BLaER1 (cell line): ENCODE results near the gene DUOXA2.
"Not testable (repeated sequence)": the region's sequence is repeated elsewhere in the genome, so short reads cannot be mapped to it uniquely, and the experiment has no call there.

Experiments used
- H3K27ac ChIP-seq: shearing (Covaris generic); formaldehyde crosslinking; 2 replicates; pipeline ENCODE4 v1.8.1; 2022
- H3K27me3 ChIP-seq: shearing (Covaris generic); formaldehyde crosslinking; 2 replicates; pipeline ENCODE4 v1.8.1; 2022
- H3K36me3 ChIP-seq: shearing (Covaris generic); formaldehyde crosslinking; 2 replicates; pipeline ENCODE4 v1.8.1; 2022
- H3K4me1 ChIP-seq: shearing (Covaris generic); formaldehyde crosslinking; 2 replicates; pipeline ENCODE4 v1.8.1; 2022
- H3K4me2 ChIP-seq: shearing (Covaris generic); formaldehyde crosslinking; 2 replicates; pipeline ENCODE4 v1.8.1; 2022
- H3K4me3 ChIP-seq: shearing (Covaris generic); formaldehyde crosslinking; 2 replicates; pipeline ENCODE4 v1.8.1; 2022
- H3K9ac ChIP-seq: shearing (Covaris generic); formaldehyde crosslinking; 2 replicates; pipeline ENCODE4 v1.8.1; 2022
- H3K9me3 ChIP-seq: shearing (Covaris generic); formaldehyde crosslinking; 2 replicates; pipeline ENCODE4 v1.8.1; 2022
- H4K20me1 ChIP-seq: shearing (Covaris generic); formaldehyde crosslinking; 2 replicates; pipeline ENCODE4 v1.8.1; 2022
- Cebpa-rat ChIP-seq: shearing (Covaris generic); IDR thresholded peaks from 2 replicates; pipeline ENCODE4 v1.8.1; 2022

The DUOXA2 gene

DNA sequence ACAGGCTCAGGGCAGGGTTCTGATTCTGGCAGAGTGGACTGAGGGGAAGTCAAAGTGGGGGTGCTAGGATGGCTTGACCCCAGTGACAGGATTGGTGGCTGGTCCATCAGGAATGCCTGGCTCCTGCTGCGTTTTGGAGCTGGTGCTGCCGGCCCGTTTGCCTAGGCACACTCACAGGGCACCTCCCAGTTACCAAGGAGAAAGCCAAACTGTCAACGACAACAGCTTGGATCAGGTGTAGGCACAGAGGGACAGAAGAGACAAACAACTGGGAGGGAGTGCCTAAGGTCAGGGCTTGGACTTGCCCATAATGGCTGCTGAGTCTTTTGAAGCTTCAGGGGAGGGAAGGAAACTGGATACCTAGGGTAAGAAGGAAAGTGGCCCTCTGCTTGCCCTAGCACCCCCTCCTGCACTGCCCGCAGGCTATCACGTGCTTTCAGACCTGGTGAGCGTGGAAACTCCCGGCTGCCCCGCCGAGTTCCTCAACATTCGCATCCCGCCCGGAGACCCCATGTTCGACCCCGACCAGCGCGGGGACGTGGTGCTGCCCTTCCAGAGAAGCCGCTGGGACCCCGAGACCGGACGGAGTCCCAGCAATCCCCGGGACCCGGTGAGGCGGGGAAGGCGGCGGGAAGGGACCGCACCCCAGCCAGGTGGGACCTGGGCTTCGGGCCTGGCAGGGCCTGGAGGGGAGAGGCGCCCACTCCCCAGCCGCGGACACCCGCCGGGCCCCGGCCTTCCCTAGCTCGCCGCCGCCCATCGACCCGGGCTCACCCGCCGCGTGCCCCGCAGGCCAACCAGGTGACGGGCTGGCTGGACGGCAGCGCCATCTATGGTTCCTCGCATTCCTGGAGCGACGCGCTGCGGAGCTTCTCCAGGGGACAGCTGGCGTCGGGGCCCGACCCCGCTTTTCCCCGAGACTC lies 20.8 kb downstream of the DUOXA2 start:
- Histone ChIP-seq H3K4me3 (no peak overlapping the region), H3K9me3 (peaks cover 6% of the 10 kb centered on the region; the same call in 1 of the 2 replicates), H3K27ac (no peak overlapping the region), H3K9ac (no peak overlapping the region), H3K4me2 (no peak overlapping the region), H3K27me3 (0 out of 2 replicates have a peak, but pooled peaks cover 4% of the 10 kb centered on the region), H3K36me3 (no peaks in the 10 kb centered on the region), H4K20me1 (no peaks in the 10 kb centered on the region), H3K4me1 (peaks cover 7% of the 10 kb centered on the region; the same call in 1 of the 2 replicates)
- no peak for TF ChIP-seq Cebpa-rat

GRCh38 chr15:45135705-45136377 lies 21.7 kb downstream of the DUOXA2 start:
- not testable (repeated sequence) for H3K4me1 ChIP-seq, H3K9ac ChIP-seq, H3K36me3 ChIP-seq, H3K9me3 ChIP-seq, H3K4me3 ChIP-seq, H3K27me3 ChIP-seq, H4K20me1 ChIP-seq, H3K27ac ChIP-seq
- 0 out of 2 replicates have a peak overlapping the region, but pooled peaks have one; percentile 28 for H3K4me2 ChIP-seq

- H3K27ac ChIP-seq: no peak overlapping the region
- no peak overlapping the region for H3K4me3 ChIP-seq
- no peaks in the 10 kb centered on the region for H3K36me3 ChIP-seq
- no peaks in the 10 kb centered on the region for H4K20me1 ChIP-seq
- H3K27me3 ChIP-seq: 0 out of 2 replicates have a peak, but pooled peaks cover 4% of the 10 kb centered on the region
- peaks cover 12% of the 10 kb centered on the region for H3K4me1 ChIP-seq
- TF ChIP-seq Cebpa-rat: no peak
- no peak overlapping the region for H3K9ac ChIP-seq
- H3K4me2 ChIP-seq: peak overlapping the region; percentile 28; the same call in 1 of the 2 replicates
- peaks cover 6% of the 10 kb centered on the region; the same call in 1 of the 2 replicates for H3K9me3 ChIP-seq
Measured at GRCh38 chr15:45136378-45136764, 22.2 kb downstream of the DUOXA2 start.

- Histone ChIP-seq H3K36me3 (no peaks in the 10 kb centered on the region), H3K27ac (no peak overlapping the region), H3K4me1 (peaks cover 25% of the 10 kb centered on the region), H4K20me1 (no peaks in the 10 kb centered on the region), H3K4me3 (no peak overlapping the region), H3K9ac (no peak overlapping the region), H3K4me2 (no peak overlapping the region), H3K9me3 (peaks cover 6% of the 10 kb centered on the region; the same call in 1 of the 2 replicates), H3K27me3 (0 out of 2 replicates have a peak, but pooled peaks cover 4% of the 10 kb centered on the region)
- no peak for TF ChIP-seq Cebpa-rat
Measured at GRCh38 chr15:45137703-45138102, 23.6 kb downstream of the DUOXA2 start.

GRCh38 chr15:45138814-45139765 lies 25.0 kb downstream of the DUOXA2 start:
- peaks cover 6% of the 10 kb centered on the region; the same call in 1 of the 2 replicates for H3K9me3 ChIP-seq
- no peak overlapping the region for H3K4me3 ChIP-seq
- TF ChIP-seq Cebpa-rat: no peak
- H4K20me1 ChIP-seq: no peaks in the 10 kb centered on the region
- H3K36me3 ChIP-seq: no peaks in the 10 kb centered on the region
- 0 out of 2 replicates have a peak, but pooled peaks cover 4% of the 10 kb centered on the region for H3K27me3 ChIP-seq
- H3K4me2 ChIP-seq: no peak overlapping the region
- H3K4me1 ChIP-seq: peaks cover 31% of the 10 kb centered on the region
- H3K27ac ChIP-seq: no peak overlapping the region
- H3K9ac ChIP-seq: no peak overlapping the region

DNA sequence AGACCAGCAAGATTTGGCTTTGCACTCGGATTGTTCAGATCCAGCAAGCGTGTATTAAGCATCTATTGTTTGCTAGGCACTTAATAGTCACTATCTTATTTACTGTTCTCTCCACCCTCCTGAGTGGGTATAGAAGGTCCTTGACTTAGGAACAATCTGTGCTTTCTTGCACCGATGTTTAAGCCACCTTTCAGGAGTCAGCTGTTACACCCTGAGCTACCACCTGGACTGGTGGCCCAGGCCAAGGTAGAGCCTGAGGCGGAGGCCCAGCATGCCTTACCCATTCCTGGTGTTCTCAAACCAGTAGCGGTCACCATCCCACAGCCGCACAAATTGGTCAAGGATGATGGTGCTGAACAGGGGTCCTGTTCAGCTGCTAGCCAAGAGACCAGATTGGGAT lies 25.6 kb downstream of the DUOXA2 start:
- H3K9ac ChIP-seq: no peak overlapping the region
- no peak overlapping the region for H3K4me3 ChIP-seq
- H3K27ac ChIP-seq: no peak overlapping the region
- H3K9me3 ChIP-seq: peaks cover 6% of the 10 kb centered on the region; the same call in 1 of the 2 replicates
- no peak overlapping the region for H3K4me2 ChIP-seq
- no peaks in the 10 kb centered on the region for H4K20me1 ChIP-seq
- peaks cover 31% of the 10 kb centered on the region for H3K4me1 ChIP-seq
- H3K36me3 ChIP-seq: no peaks in the 10 kb centered on the region
- TF ChIP-seq Cebpa-rat: no peak
- H3K27me3 ChIP-seq: 0 out of 2 replicates have a peak, but pooled peaks cover 2% of the 10 kb centered on the region

GRCh38 chr15:45140557-45141250 lies 26.6 kb downstream of the DUOXA2 start:
- Histone ChIP-seq H3K4me3 (no peak overlapping the region), H3K4me2 (peak overlapping the region; percentile 65; the same call in 1 of the 2 replicates), H3K36me3 (no peaks in the 10 kb centered on the region), H3K9ac (no peak overlapping the region), H4K20me1 (no peaks in the 10 kb centered on the region), H3K27me3 (no peaks in the 10 kb centered on the region), H3K27ac (0 out of 2 replicates have a peak overlapping the region, but pooled peaks have one; percentile 46), H3K9me3 (no peaks in the 10 kb centered on the region), H3K4me1 (peaks cover 31% of the 10 kb centered on the region)
- no peak for TF ChIP-seq Cebpa-rat

DNA sequence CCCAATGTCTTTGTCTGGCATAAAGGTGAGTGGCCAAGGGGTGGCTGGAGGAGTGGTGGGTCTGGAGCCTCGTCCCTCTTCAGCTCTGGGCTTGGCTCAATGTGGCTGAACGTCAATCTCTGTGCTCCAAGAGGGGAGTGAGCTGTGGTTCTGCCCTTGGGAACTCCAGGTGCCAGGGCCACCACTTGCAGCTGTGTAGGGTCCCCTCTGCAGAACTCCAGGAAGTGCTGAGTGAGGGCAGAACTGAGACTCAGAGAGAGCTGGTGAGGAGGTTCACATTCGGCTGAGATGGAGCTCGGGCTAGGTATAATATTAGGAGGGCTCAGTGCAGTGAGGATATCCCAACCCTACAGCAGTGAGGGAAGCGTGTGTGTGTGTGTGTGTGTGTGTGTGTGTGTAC lies 27.3 kb downstream of the DUOXA2 start:
- no peak for TF ChIP-seq Cebpa-rat
- Histone ChIP-seq H3K4me3 (no peak overlapping the region), H3K27me3 (no peaks in the 10 kb centered on the region), H3K36me3 (no peaks in the 10 kb centered on the region), H3K4me2 (peak overlapping the region; percentile 65), H3K27ac (peak overlapping the region; percentile 46), H4K20me1 (no peaks in the 10 kb centered on the region), H3K4me1 (peaks cover 30% of the 10 kb centered on the region), H3K9me3 (no peaks in the 10 kb centered on the region), H3K9ac (no peak overlapping the region)

GRCh38 chr15:45143056-45143455 lies 28.9 kb downstream of the DUOXA2 start:
- TF ChIP-seq Cebpa-rat: no peak

More at GRCh38 chr15:45143056-45143455, 28.9 kb downstream of the DUOXA2 start:
- H3K9ac ChIP-seq: no peak overlapping the region
- no peaks in the 10 kb centered on the region for H3K27me3 ChIP-seq
- no peaks in the 10 kb centered on the region for H3K9me3 ChIP-seq
- H3K27ac ChIP-seq: no peak overlapping the region; the same call in 1 of the 2 replicates
- H3K4me3 ChIP-seq: no peak overlapping the region
- peak overlapping the region; percentile 65 for H3K4me2 ChIP-seq
- peaks cover 24% of the 10 kb centered on the region for H3K4me1 ChIP-seq
- no peaks in the 10 kb centered on the region for H3K36me3 ChIP-seq
- no peaks in the 10 kb centered on the region for H4K20me1 ChIP-seq
